WI38 (cell line): Measurements from ENCODE around the gene TMEM109.

ENCODE experiments used
- H3K4me3 ChIP-seq: 2 replicates; pipeline ENCODE4 v1.5.1; 2011; ENCODE audit warnings: low read depth, mild to moderate bottlenecking, control low read depth, low read length
- CTCF ChIP-seq: IDR thresholded peaks from 2 replicates; pipeline ENCODE4 v1.5.1; 2012; ENCODE audit warnings: low read depth, mild to moderate bottlenecking, control low read depth, low read length

The TMEM109 gene

GRCh38 chr11:60899046-60899936, 14.7 kb upstream of the TMEM109 start:
- no peak overlapping the region for H3K4me3 ChIP-seq
- TF ChIP-seq CTCF = peak; percentile 98

- H3K4me3 ChIP-seq = no peak overlapping the region
Observed at GRCh38 chr11:60899977-60900376, 14.0 kb upstream of the TMEM109 start.

GRCh38 chr11:60900673-60901404, 13.1 kb upstream of the TMEM109 start:
- no peak for TF ChIP-seq CTCF
- H3K4me3 ChIP-seq = no peak overlapping the region

More at GRCh38 chr11:60899977-60900376, 14.0 kb upstream of the TMEM109 start:
- TF ChIP-seq CTCF = no peak

- no peak overlapping the region for H3K4me3 ChIP-seq
- TF ChIP-seq CTCF = no peak
Observed at GRCh38 chr11:60902625-60903024, 11.3 kb upstream of the TMEM109 start.

GRCh38 chr11:60905047-60905446, 8.9 kb upstream of the TMEM109 start:
- peak overlapping the region; percentile 90 for H3K4me3 ChIP-seq
- no peak for TF ChIP-seq CTCF

GRCh38 chr11:60905551-60906113, 8.3 kb upstream of the TMEM109 start:
- TF ChIP-seq CTCF = no peak
- peak overlapping the region; percentile 90 for H3K4me3 ChIP-seq
